ENCODE data around the gene YDJC. TPM values are rescaled to one million over a fixed set of nuclear protein-coding genes. Genes with fewer than 3 reads are reported as not detected.
"Not testable (repeated sequence)": the region's sequence is repeated elsewhere in the genome, so short reads cannot be mapped to it uniquely, and the experiment has no call there.

YDJC gene
- total RNA-seq, 2 donors from 2014 or later = 43.1 to 68.6 TPM

DNA sequence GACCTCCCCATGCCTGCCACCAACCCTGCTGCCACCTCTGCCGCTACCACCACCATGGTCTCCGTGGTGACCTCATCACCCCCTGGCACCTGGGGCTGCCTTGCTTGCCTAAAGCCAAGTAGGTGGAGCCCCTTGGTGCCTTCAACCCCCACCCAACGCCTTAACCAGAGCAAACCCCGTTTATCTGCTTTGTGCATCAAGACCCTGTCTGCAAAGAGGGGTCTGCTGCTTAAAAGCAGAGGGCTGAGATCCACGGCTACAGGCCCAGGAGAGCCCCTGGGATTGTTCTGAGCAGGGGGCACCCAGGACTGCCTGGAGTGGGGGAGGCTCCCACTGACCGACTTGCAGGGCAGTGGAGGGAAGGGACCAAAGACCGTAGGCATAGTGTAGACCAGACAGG is 31.1 kb upstream of the YDJC start:
- H3K36me3 Mint-ChIP-seq = no peaks in the 10 kb centered on the region
- peaks cover 18 to 25% of the 10 kb centered on the region in 2 donors for H3K4me1 Mint-ChIP-seq (ENCODE audit: low read depth in 2 of 2)
- H3K9me3 Mint-ChIP-seq = no peaks in the 10 kb centered on the region
- H3K27me3 Mint-ChIP-seq = no peaks in the 10 kb centered on the region
- no peak overlapping the region for H3K4me3 Mint-ChIP-seq
- ATAC-seq (no peak), DNase-seq (ENCODE audit: low spot score) (no peak)
- H3K27ac Mint-ChIP-seq = no peak overlapping the region

GRCh38 chr22:21659864-21660525 is 30.2 kb upstream of the YDJC start:
- H3K9me3 Mint-ChIP-seq = no peaks in the 10 kb centered on the region
- DNase-seq (ENCODE audit: low spot score) = no peak

GRCh38 chr22:21657360-21658032 is 27.7 kb upstream of the YDJC start:
- Mint-ChIP-seq H3K4me3 (peak overlapping the region; percentile 83), H3K9me3 (no peaks in the 10 kb centered on the region), H3K27ac (peak overlapping the region; percentile 56 to 83), H3K27me3 (no peaks in the 10 kb centered on the region), H3K4me1 (ENCODE audit: low read depth in 2 of 2) (peaks cover 12 to 16% of the 10 kb centered on the region in 2 donors), H3K36me3 (no peaks in the 10 kb centered on the region)
- ATAC-seq (peak; percentile 95 to 97), DNase-seq (ENCODE audit: low spot score) (peak; percentile 93)

More at GRCh38 chr22:21659864-21660525, 30.2 kb upstream of the YDJC start:
- no peaks in the 10 kb centered on the region for H3K36me3 Mint-ChIP-seq
- no peak overlapping the region for H3K27ac Mint-ChIP-seq
- no peak for ATAC-seq
- peaks cover 14 to 21% of the 10 kb centered on the region in 2 donors for H3K4me1 Mint-ChIP-seq (ENCODE audit: low read depth in 2 of 2)
- no peaks in the 10 kb centered on the region for H3K27me3 Mint-ChIP-seq
- no peak overlapping the region for H3K4me3 Mint-ChIP-seq

- Mint-ChIP-seq H3K36me3 (no peaks in the 10 kb centered on the region), H3K4me3 (peak overlapping the region; percentile 83), H3K27ac (peak overlapping the region; percentile 56 to 83), H3K27me3 (no peaks in the 10 kb centered on the region), H3K4me1 (ENCODE audit: low read depth in 2 of 2) (peaks cover 12 to 19% of the 10 kb centered on the region in 2 donors), H3K9me3 (no peaks in the 10 kb centered on the region)
- DNase-seq (ENCODE audit: low spot score) = no peak
- no peak for ATAC-seq
These were observed 27.2 kb upstream of the YDJC start for GRCh38 chr22:21657020-21657359.

- Mint-ChIP-seq H3K4me3 (peak overlapping the region; percentile 82), H3K27ac (peak overlapping the region; percentile 71 to 87), H3K27me3 (no peaks in the 10 kb centered on the region), H3K36me3 (no peaks in the 10 kb centered on the region), H3K4me1 (ENCODE audit: low read depth in 2 of 2) (peaks cover 29 to 34% of the 10 kb centered on the region in 2 donors), H3K9me3 (no peaks in the 10 kb centered on the region)
- no peak for ATAC-seq
- DNase-seq (ENCODE audit: low spot score) = peak; percentile 52
These were observed 23.0 kb upstream of the YDJC start for GRCh38 chr22:21652547-21653545.

DNA sequence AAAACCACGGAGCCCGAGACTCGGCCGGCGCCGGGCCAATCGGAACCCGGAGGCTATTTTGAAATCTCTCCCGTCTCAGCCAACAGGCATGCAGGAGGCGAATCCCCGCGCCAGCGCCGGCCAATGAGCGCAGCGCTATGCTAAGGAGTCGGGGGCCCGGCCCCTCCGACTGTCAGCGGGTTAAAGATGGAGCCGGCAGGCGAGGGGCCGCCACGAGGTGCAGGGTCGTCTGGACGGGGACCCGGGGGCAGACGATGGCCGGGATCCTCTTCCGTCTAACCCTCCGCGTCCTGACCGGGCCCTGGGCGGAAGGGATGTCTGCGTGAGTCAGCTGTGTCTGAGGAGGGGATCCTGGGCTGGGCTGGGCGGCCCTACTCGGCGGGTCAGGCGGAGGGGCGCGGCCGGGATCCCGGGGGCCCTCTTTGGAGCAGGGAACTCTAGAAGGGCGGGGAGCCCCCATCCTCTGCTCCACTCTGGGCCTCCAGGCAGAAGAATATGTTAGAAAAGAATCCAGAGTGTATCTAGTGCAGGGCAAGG is 22.3 kb upstream of the YDJC start:
- no peaks in the 10 kb centered on the region for H3K9me3 Mint-ChIP-seq
- H3K27me3 Mint-ChIP-seq = no peaks in the 10 kb centered on the region
- ATAC-seq (peak; percentile 98), DNase-seq (ENCODE audit: low spot score) (peak; percentile 91)
- H3K27ac Mint-ChIP-seq = peak overlapping the region; percentile 71 to 87
- H3K4me3 Mint-ChIP-seq = peak overlapping the region; percentile 82
- H3K36me3 Mint-ChIP-seq = no peaks in the 10 kb centered on the region
- peaks cover 28 to 33% of the 10 kb centered on the region in 2 donors for H3K4me1 Mint-ChIP-seq (ENCODE audit: low read depth in 2 of 2)

- no peaks in the 10 kb centered on the region for H3K27me3 Mint-ChIP-seq
- peak overlapping the region; percentile 71 to 87 for H3K27ac Mint-ChIP-seq
- peaks cover 27 to 31% of the 10 kb centered on the region in 2 donors for H3K4me1 Mint-ChIP-seq (ENCODE audit: low read depth in 2 of 2)
- ATAC-seq (peak; percentile 43 to 69), DNase-seq (ENCODE audit: low spot score) (no peak)
- H3K36me3 Mint-ChIP-seq = peaks cover 5% of the 10 kb centered on the region
- peak overlapping the region; percentile 82 for H3K4me3 Mint-ChIP-seq
- H3K9me3 Mint-ChIP-seq = no peaks in the 10 kb centered on the region
These were observed 21.7 kb upstream of the YDJC start for GRCh38 chr22:21651521-21652009.

DNA sequence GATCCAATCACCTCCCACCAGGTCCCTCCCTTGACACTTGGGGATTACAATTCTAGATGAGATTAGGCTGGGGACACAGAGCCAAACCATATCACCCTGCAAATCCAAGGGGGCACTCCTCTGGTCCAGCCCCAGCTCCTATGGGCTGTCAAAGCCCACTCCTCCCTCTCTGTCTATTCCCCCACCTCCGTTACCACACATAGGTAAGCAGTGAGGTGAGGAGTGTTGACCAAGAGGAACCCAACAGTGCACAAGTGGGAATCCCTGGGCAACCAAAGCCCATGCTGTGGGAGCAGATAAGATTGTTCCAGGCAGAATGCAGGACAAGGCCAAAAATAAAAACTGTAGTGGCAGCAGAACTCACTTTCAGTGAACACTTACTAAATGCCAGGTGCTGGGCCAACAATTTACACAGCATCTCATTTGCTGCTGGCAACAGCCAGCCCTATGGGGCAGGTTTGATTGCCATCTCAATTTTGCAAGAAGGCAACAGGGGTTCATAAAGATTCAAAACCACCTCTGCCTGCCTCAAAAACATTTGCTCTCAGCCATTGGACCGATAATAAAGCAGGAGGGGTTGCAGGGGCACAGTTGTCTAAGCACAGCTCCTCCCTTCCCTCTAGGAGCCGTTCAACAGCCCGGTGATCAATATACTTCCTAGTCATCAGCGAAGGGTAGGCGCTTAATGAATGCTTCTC is 21.1 kb upstream of the YDJC start:
- peaks cover 25 to 31% of the 10 kb centered on the region in 2 donors for H3K4me1 Mint-ChIP-seq (ENCODE audit: low read depth in 2 of 2)
- H3K27me3 Mint-ChIP-seq = no peaks in the 10 kb centered on the region
- peaks cover 8% of the 10 kb centered on the region for H3K36me3 Mint-ChIP-seq
- H3K9me3 Mint-ChIP-seq = no peaks in the 10 kb centered on the region
- H3K27ac Mint-ChIP-seq = peak overlapping the region; percentile 71 to 87
- peak overlapping the region; percentile 82 for H3K4me3 Mint-ChIP-seq
- ATAC-seq (no peak), DNase-seq (ENCODE audit: low spot score) (peak; percentile 34)

DNA sequence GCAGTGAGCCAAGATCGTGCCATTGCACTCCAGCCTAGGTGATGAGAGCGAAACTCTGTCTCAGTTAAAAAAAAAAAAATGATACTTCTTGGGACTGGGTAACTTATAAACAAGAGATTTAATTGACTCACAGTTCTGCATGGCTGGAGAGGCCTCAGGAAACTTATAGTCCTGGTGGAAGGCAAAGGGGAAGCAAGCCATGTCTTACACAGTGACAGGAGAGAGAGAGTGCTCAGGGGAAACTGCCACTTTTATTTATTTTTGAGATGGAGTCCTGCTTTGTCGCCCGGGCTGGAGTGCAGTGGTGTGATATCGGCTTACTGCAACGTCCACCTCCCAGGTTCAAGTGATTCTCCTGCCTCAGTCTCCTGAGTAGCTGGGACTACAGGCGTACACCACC is 20.5 kb upstream of the YDJC start:
- DNase-seq (ENCODE audit: low spot score) (no peak), ATAC-seq (no peak)
- Mint-ChIP-seq H3K27me3 (no peaks in the 10 kb centered on the region), H3K4me3 (peak overlapping the region; percentile 0), H3K27ac (peak overlapping the region in 1 of 2 donors; percentile 71), H3K9me3 (no peaks in the 10 kb centered on the region), H3K4me1 (ENCODE audit: low read depth in 2 of 2) (peaks cover 25 to 31% of the 10 kb centered on the region in 2 donors), H3K36me3 (peaks cover 8% of the 10 kb centered on the region)

GRCh38 chr22:21646608-21647590 is 17.1 kb upstream of the YDJC start:
- no peak for ATAC-seq
- Mint-ChIP-seq H3K36me3 (peaks cover 15% of the 10 kb centered on the region), H3K4me3 (peak overlapping the region; percentile 4), H3K4me1 (ENCODE audit: low read depth in 2 of 2) (peaks cover 38 to 40% of the 10 kb centered on the region in 2 donors), H3K27ac (peak overlapping the region in 1 of 2 donors; percentile 6), H3K27me3 (no peaks in the 10 kb centered on the region), H3K9me3 (no peaks in the 10 kb centered on the region)
- DNase-seq (ENCODE audit: low spot score) = peak; percentile 75

DNA sequence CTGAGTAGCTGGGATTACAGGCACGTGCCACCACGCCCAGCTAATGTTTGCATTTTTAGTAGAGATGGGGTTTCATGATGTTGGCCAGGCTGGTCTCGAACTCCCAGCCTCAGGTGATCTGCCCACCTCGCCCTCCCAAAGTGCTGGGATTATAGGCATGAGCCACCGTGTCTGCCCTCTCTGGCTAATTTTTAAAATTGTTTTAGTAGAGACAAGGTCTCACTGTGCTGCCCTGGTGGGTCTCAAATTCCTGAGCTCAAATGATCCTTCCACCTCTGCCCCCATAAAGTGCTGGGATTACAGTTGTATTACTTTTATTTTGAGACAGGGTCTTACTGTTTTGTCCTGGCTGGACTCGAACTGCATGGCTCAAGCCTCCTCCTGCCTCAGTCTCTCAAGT is 15.7 kb upstream of the YDJC start:
- Mint-ChIP-seq H3K36me3 (peaks cover 15% of the 10 kb centered on the region), H3K4me1 (ENCODE audit: low read depth in 2 of 2) (peaks cover 27 to 36% of the 10 kb centered on the region in 2 donors)
- DNase-seq (ENCODE audit: low spot score); H3K27me3 Mint-ChIP-seq; H3K9me3 Mint-ChIP-seq; ATAC-seq; H3K4me3 Mint-ChIP-seq; H3K27ac Mint-ChIP-seq: not testable (repeated sequence)

All from natural killer cell treated with Interleukin-12 subunit alpha and Interleukin-12 subunit beta and Interleukin-15 and Interleukin-18, amount 100 ng/mL, for 72 hours (primary cell).